HG03095 (cell line): ENCODE results near the gene C20orf204.

Experiments used
- ATAC-seq: cut with Tn5 transposase; IDR thresholded peaks from one replicate; pipeline ENCODE4 v1.9.1; 2021; ENCODE audit warnings: moderate library complexity; ENCODE audit not compliant: unreplicated experiment

The C20orf204 gene

DNA sequence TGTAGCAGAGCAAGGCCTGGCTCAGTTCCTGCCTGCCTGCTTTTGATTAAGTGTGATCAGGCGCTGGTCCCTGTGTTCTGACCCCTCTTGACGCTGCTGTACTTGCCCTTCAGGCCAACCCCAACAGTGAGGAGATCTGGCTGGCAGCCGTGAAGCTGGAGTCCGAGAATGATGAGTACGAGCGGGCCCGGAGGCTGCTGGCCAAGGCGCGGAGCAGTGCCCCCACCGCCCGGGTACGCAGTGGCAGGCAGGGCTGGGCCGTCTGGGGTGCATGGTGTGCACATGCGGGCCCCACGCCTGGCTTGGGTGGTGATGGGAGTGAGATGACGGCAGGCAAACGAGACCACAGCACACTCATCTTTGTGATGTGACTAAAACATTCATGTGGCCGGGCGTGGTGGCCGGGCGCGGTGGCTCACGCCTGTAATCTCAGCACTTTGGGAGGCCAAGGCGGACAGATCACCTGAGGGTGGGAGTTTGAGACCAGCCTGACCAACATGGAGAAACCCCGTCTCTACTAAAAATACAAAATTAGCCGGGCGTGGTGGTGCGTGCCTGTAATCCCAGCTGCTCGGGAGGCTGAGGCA is 10.1 kb upstream of the C20orf204 start:
- no peak for ATAC-seq

GRCh38 chr20:64027981-64028685 is 7.8 kb upstream of the C20orf204 start:
- ATAC-seq = no peak

DNA sequence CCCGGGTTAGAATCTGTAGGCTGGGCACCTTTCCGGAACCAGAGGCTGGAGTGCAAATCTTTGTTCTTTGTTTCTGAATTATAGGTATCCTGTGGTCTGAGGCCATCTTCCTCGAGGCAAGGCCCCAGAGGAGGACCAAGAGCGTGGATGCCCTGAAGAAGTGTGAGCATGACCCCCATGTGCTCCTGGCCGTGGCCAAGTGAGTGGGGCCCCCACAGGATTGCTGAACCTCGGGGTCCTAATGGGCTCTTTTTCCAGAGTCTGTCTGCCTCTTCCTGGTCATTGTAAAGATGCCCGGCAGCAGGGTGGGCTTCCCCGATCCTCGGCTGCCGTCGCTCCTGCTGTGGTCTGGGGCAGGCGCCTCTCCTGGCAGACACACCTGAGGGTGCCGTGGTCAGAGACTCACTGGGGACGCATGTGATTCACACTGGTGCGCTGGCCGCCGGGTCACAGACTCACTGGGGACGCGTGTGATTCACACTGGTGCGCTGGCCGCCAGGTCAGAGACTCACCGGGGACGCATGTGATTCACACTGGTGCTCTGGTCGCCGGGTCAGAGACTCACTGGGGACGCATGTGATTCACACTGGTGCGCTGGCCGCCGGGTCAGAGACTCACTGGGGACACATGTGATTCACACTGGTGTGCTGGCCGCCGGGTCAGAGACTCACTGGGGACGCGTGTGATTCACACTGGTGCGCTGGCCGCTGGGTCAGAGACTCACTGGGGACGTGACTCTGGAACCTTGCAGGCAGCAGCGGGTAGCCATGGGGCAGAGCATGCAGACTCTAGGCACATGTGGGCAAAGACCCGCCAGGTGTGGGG is 6.5 kb upstream of the C20orf204 start:
- ATAC-seq = no peak

- no peak for ATAC-seq
These were observed 5.4 kb upstream of the C20orf204 start for GRCh38 chr20:64030371-64031134.

GRCh38 chr20:64031822-64032314 is 4.1 kb upstream of the C20orf204 start:
- no peak for ATAC-seq

GRCh38 chr20:64032706-64033624 is 3.0 kb upstream of the C20orf204 start:
- no peak for ATAC-seq

- no peak for ATAC-seq
These were observed 1.9 kb upstream of the C20orf204 start for GRCh38 chr20:64033981-64034493.

DNA sequence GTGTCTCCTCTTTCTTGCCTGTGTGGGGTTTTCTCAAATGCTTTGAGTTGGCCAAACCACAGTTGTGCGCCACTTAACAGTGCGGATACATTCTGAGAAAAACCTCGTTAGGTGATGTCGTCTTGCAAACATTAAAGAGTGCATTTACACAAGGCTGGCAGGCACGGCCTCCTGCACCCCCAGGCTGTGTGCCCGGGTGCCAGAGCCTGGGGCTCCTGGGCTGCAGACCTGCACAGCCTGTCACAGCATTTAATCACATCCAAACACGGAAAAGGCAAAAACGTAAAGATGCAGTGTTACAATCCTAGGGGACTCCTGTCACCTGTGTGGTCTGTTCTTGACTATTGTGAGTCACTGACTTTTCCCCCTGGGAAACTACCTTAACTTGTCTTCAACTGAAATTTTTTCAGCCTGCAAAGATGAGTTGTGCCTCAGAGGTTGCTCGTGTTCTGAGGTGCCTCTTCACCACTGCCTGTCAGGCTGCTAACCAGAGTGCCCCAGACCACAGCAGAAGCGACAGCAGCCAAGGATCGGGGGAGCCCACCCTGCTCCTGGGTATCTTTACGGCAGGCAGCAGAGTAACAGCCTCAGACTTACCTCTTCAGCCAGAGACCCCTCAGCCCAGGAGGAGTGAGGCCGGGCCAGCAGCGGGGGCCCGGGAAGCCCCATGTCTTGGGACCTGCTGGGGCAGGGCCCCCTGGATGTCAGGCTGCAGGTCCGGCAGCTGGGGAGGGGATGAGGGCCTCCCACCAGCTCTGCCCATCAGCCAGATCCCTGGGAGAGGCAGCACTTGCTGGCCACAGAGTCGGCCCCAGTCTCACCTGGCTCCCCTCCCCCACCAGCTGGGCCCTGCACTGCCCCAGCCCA is 683 bp upstream of the C20orf204 start:
- no peak for ATAC-seq

DNA sequence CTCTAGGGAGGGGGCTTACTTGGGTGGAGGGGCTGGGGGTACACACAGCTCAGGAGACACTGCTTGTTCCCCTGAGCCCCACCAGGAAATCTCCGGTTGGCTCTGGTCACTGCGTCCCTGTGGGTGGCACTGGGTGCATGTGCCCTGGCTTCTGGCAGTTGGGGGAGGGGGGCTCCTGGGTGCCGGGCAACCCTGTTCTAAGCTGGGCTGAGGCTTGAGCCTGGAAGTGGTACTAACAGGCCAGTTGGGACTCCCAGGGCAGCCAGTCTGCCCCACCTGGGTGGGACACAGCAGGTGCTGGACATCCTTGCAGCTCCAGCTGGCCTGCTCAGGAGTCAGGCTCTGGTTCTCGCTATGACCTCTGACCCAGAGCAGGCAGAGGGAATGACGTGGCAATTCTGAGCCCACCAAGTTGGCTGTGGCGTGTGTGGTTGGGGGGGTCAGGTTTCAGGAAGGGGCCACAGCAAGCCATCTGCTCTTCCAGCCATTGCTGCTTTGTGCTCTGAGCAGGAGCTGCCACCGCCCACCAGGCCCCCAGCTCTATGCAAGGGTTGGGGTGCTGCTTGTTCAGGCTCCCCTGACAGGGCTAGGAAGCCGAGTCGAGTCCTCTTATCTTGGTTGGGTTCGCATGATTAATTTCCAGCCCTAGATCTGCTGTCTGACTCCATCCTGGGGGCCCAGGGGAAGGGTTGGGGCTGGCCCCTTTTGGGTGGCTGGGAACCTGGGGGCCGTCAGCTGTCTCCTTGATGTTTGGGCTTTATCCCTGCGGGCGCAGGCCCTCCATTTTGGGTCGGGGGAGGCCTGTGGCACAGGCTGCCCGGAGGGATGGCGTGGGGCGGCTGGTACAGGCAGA is 590 bp downstream of the C20orf204 start:
- ATAC-seq = no peak

- no peak for ATAC-seq
These were observed 1.2 kb downstream of the C20orf204 start for GRCh38 chr20:64037199-64037497.

DNA sequence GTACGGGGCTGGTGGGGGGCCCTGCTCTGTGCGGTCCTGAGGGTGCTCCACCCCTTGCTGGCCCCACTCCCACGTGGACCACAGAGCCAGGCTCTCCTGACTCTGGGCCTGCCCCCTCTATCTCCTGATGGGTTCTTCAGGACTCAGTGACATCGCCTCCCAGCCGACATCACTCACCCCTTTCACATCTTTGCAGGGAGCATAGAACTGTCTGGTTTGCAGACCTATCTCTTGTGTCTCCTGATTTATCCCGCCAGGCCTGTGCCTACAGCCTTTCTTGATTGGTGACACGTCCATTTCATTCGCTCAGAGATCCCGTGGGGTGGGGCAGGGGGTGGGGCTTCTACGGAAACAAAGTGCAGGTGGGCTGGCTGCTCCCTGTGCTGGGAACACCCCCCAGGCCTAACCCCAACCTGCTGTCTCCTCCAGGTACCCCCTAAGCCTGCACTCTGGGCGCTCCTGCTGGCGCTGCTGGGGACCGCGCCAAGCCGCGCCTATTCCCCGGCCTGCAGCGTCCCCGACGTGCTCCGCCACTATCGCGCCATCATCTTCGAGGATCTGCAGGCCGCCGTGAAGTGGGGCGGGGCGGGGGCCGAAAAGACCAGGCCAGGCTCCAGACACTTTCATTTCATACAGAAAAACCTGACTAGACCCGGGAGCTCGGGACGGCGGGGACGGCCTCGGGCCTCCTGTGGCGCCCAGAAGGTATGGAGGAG is 1.7 kb downstream of the C20orf204 start:
- ATAC-seq = no peak

- peak; percentile 23 for ATAC-seq
These were observed 2.2 kb downstream of the C20orf204 start for GRCh38 chr20:64038224-64038564.

- peak; percentile 39 for ATAC-seq
These were observed 2.7 kb downstream of the C20orf204 start for GRCh38 chr20:64038565-64039292.

DNA sequence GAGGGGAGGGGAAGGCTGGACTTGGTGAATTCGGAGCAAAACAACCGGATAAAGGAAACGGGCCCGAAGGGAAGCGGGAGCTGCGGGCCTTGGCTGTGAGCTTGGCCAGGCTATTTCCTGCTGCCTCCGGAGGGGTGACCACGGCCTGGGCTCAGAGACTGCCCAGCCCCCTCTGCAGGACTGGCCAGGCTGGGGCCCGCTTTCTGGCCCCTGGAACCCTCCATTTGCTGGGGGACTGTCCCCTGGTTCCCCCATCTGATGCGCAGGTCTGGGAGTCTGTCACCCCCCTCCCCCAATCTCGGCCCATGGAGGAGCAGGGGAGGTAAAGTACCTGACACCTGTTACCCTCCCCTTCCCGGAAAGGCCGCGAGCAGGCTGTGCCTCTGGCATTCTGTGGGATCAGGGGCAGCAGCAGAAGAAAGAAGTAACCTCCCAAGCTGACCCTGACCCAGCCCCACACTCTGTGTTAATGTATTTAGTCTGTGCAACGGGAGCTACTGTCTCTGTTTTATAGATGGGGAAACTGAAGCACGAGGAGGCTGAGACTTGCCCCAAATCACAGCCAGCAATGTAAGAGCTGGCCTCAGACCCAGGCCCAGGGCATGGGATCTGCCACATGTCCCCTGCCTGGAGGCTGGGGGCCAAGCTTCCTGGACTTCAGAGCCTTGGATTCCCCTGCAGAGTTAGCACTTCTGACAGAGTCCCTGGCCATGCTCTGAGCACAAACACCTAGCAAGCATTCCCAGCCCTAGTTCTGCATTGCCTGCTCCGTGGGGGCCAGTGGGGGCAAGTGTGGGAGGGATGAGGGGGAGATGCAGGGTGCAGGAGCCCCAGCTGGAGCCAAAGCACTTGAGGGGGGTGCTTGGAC is 3.5 kb downstream of the C20orf204 start:
- no peak for ATAC-seq

- ATAC-seq = no peak
These were observed 4.5 kb downstream of the C20orf204 start for GRCh38 chr20:64040231-64041039.
